ENCODE results near the gene APPBP2. TPM values are rescaled to one million over a fixed set of nuclear protein-coding genes. Genes with fewer than 3 reads are reported as not detected.
"Not testable (repeated sequence)": the region's sequence is repeated elsewhere in the genome, so short reads cannot be mapped to it uniquely, and the experiment has no call there.

The APPBP2 gene
- total RNA-seq, 2 donors from 2014 or later, result 31.3 to 38.2 TPM

DNA sequence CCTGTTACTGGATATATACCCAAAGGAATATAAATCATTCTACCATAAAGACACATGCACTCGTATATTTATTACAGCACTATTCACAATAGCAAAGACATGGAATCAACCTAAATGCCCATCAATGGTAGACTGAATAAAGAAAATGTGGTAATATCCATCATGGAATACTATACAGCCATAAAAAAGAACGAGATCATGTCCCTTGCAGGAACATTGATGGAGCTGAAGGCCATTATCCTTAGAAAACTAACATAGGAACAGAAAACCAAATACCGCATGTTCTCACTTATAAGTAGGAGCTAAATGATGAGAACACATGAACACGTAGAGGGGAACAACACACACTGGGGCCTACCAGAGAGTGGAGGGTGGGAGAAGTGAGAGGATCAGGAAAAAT, 107.0 kb downstream of the APPBP2 start:
- intact Hi-C loops (cut with DNase I), result not testable (repeated sequence)

DNA sequence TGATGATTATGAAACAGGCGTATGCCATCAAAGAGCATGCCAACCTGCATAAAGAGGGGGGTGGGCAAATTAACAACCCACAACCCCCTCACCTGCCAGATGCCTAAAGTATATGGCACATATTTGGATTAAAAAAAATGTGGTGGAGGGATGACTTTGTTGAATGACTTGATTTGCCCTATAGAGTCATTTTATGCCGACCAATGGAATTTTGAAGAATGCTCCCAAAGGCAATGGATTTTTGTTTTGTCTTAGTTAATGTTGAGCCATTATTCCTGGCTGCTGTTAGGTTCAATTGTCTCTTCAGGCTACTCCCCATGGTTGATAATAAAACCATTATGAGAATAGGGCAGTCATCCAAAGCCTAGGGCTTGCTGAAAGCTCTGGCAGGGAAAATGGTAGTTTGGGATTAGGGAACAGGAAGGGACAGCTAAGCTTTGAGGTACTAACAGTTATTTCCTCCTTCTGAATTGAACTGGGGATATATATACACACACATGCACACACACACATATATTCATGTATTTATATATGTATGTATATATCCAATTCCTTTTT, 109.6 kb downstream of the APPBP2 start:
- intact Hi-C loops (cut with DNase I), result no loop called here

More for the DNA sequence above, 107.0 kb downstream of the APPBP2 start:
- DNase-seq (ENCODE audit: low spot score), result not testable (repeated sequence)

DNA sequence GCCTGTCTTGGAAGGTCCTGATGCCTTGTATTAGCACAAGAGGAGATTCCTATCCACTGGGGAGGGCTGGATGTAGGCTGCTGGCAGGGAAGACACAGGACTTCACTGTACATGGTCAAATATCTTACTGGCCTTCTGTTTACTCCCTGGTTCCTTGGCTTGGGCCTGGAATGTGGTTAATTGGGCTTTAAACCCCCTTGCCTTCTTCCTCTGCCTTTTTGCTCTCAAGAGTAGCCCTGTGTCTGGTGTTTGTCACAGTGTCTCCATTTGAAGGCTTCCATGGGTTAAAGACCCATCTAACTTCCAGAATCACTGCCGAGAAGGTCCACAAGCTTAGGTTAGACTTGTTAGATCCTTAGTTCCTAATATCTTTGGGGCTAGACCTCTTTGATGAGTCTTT, 110.9 kb downstream of the APPBP2 start:
- intact Hi-C loops (cut with DNase I), result no loop called here
- no peak for DNase-seq (ENCODE audit: low spot score)

More for the DNA sequence above, 109.6 kb downstream of the APPBP2 start:
- DNase-seq (ENCODE audit: low spot score), result no peak

DNA sequence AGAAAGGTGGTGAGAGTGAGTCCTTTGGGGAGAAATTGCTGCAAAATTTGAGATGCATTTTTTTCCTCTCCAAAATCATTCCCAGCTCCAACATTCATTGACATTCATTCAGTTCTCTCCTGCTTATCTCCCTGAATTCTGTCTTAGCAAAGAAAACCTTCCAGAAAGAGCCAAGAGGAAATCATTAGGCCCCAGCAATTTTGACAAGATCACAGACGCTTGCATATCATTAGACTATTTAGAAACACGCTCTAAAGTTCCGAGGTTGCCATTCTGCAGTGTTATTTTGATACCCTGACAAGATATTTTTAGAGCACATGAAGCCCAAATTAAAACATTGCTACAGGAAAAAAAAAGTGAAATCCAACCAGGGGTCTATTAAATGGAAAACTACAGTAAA, 113.3 kb downstream of the APPBP2 start:
- DNase-seq (ENCODE audit: low spot score), result no peak
- intact Hi-C loops (cut with DNase I), result no loop called here

DNA sequence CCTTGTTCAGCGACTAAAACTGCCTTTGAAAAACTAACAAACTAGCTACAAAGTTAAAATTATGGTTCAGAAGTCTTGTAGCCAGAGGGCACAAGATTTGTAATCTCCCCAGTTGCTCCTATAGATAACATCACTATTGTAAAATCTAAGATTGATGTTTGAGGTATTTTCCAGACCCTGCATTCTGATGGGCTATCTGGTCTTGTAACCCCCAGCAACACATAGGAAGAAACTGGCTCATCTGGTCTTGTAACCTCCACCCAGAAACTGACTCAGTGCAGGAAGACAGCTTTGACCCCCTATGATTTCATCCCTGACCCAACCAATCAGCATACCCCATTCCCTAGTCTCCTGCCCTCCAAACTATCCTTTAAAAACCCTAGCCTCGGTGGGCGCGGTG, 116.0 kb downstream of the APPBP2 start:
- intact Hi-C loops (cut with DNase I), result no loop called here
- no peak for DNase-seq (ENCODE audit: low spot score)

DNA sequence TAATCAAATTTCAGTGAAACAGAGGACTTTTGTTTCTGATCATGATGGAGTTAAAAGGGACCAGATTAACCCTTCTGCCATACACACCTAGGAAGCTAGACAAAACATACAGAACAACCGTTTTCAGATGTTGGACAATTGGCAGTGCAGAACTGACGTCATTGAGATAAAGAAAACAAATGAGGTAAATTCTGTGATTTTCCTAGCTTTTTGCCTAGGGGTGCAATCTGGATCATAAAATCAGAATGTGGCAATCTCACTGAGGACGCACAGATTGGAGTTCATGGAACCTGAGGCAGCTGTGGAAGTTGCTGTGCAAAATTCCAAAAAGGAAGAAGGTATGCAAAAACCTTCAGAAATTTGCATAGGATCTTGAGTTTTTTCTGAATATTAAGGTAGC, 119.2 kb downstream of the APPBP2 start:
- intact Hi-C loops (cut with DNase I), result no loop called here
- DNase-seq (ENCODE audit: low spot score), result no peak

DNA sequence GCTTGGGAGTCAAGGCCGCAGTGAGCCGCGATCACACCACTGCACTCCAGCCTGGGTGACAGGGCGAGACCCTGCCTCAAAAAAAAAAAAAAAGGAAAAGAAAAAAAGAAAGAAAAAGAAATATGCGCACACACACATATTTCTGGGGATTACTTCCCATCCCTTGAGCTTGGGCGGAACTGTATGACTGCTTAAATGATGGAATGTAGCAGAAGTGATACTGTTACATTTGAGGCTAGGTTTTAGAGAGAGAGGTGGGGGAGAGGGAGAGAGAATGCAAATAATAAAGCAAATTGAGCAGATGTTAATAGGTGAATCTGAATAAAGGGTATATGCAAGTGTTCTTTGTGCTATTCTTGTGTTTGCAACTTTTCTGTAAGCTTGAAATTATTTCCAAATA, 122.1 kb downstream of the APPBP2 start:
- intact Hi-C loops (cut with DNase I), result no loop called here

DNA sequence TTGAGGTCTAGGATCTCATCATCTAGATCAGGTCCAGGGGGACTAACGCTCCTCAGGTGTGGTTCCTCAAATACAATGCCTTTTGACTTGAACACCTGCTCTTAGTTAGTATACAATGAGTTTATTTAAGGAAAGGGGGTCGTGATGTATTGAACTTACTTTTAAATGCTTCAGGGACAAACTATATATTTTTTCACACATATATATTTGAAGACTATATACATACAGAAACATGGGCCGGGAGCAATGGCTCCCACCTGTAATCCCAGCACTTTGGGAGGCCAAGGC, 122.6 kb downstream of the APPBP2 start:
- intact Hi-C loops (cut with DNase I), result no loop called here
- no peak for DNase-seq (ENCODE audit: low spot score)

More for the DNA sequence above, 122.1 kb downstream of the APPBP2 start:
- DNase-seq (ENCODE audit: low spot score), result no peak

DNA sequence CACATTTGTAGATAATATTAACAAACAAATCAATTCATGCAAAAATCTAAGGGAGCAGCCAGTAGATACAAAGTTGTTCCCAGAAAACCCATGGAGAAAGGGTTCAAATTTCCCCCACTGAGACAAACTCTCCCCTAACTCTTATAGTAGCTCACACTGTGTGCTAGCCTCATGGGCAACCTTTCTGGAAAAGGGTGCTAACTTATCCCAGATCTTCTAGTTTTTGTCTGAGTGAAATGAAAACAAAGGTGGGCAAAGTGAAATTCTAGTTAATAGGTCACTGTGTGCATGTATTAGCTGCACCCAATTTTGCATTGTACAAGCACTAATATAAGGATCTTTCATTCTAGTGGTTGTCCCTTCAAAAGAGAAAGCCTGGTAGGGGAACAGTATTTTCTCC, 124.2 kb downstream of the APPBP2 start:
- intact Hi-C loops (cut with DNase I), result no loop called here
- DNase-seq (ENCODE audit: low spot score), result no peak

DNA sequence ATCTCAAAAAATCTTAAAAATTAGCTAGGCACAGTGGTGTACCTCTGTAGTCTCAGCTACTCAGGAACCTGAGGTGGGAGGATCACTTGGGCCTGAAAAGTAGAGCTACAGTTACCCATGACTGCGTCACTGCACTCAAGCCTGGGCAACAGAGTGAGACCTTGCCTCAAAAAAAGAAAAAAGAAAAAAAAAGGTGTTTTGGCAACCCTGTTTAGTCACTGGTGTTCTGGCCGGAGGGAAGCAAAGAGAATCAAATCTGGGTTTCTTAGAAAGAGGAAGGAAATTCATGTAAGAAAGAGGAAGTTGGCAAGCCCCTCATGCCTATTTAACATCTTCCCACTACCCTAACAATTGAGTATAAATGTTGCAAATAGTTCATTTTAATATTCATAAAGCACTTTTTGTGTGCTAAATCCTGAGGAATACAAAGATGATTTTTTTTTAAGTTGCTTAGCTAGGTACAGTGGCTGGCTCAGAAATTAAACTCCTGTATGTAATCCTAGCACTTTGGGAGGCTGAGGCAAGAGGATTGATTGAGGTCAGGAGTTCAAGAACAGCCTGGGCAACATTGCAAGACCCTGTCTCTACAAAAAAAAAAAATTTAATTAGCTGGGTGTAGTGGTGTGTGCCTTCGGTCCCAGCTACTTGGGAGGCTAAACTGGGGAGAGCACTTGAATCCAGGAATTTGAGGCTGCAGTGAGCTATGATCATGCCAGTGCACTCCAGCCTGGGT, 127.6 kb downstream of the APPBP2 start:
- no peak for DNase-seq (ENCODE audit: low spot score)
- intact Hi-C loops (cut with DNase I), result no loop called here

DNA sequence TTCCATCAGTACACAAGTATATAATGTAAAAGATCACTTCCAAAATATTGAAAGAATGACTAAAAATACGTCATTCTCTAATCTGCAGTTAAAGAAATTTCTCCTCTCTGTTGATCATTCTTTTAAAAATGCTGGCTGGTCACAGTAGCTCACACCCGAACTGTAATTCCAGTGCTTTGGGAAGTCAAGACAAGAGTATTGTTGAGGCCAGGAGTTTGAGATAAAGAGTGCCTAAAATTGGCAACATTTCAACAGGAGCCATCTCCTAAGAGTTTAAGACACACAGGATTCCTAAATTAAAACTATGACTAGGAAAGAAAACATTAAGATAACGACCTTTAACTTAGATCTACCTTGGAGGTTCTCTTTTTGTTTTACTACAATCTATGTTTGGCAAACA, 129.6 kb downstream of the APPBP2 start:
- DNase-seq (ENCODE audit: low spot score), result no peak
- intact Hi-C loops (cut with DNase I), result no loop called here

DNA sequence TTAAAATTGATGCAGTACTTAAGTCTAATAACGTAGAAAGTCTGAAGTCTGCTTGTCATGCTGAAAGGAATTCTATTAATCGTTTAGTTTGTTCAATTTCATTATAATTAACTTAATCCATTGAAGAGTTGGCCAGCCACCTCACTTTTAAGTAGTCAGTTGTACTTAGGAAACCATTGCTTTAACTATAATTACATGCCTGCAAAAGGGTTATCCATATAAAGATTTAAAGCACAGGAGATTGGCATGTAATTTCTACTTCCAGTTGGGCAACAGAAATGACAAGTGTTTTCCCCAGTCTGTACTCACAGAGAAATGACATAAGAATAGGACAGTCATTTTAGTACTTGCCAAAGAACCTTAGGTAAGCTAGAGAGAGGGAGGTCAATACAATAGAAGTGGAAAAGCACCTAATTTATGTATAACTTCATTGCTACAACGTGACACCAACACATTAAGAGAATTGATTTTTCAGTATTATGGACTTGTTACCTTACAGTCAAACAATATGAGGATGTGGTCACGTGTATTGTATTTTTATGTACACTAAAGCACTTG, 130.5 kb downstream of the APPBP2 start:
- DNase-seq (ENCODE audit: low spot score), result no peak
- intact Hi-C loops (cut with DNase I), result no loop called here

DNA sequence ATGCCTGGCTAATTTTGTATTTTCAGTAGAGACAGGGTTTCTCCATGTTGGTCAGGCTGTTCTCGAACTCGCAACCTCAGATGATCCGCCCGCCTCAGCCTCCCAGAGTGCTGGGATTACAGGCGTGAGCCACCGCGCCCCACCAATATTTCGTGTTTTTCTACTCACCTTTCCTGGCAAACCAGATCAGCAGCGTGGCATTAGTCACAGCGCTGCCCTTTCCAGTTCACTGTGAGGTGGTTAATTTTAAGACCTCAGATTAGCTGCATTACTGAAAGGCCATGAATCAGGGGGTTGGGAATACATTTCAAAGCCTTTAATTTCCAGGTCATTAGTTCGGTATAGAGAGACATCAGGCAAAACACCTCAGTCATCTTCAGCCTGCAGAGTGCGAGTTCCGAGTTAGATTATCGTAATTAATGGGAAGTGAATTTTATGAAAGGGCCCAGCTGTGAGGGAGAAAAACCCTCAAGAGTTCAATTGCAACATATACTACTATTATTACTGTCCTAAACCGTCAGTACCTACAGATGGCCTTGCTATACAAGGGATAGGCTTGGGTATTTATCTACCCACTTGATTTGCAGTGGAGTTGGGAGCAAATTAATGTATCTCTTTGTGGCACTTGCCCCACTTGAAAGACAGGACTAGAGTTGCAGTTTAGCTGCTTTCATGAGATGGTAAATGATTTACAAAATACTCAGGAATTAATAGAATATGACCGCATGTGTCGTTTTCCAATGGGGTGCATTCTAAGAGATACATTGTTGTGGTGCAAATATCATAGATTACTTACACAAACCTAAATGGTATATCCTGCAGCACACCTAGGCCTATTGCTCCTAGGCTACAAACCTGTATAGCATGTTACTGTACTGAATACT, 132.0 kb downstream of the APPBP2 start:
- DNase-seq (ENCODE audit: low spot score), result no peak
- intact Hi-C loops (cut with DNase I), result no loop called here

Other genes starting within 250 kb of the APPBP2 start
- gene USP32, start 134.1 kb downstream of the APPBP2 start, total RNA-seq, result 10 to 100 TPM; 41.1 to 50.1 TPM
- not detected for gene CHCT1, start 103.8 kb downstream of the APPBP2 start, total RNA-seq
- gene PPM1D, start 74.0 kb upstream of the APPBP2 start, total RNA-seq, result 10 to 100 TPM in 1 of 2 donors, 1 to 10 TPM in 1; 9.1 to 11.5 TPM
- gene BCAS3, start 151.6 kb upstream of the APPBP2 start, total RNA-seq, result 10 to 100 TPM; 22.5 to 23.6 TPM

Measured in posterior vena cava (tissue), 2 donors.